ENCODE measurements around the gene NFE2L3. TPM values are rescaled to one million over a fixed set of nuclear protein-coding genes. Genes with fewer than 3 reads are reported as not detected.

NFE2L3 gene
- total and polyA plus RNA-seq, 9 of the 15 experiments (the other 6 are each of a cell fraction or from before 2014, with no cell fraction given), result 2.9 to 16.9 (median 12.4) TPM

DNA sequence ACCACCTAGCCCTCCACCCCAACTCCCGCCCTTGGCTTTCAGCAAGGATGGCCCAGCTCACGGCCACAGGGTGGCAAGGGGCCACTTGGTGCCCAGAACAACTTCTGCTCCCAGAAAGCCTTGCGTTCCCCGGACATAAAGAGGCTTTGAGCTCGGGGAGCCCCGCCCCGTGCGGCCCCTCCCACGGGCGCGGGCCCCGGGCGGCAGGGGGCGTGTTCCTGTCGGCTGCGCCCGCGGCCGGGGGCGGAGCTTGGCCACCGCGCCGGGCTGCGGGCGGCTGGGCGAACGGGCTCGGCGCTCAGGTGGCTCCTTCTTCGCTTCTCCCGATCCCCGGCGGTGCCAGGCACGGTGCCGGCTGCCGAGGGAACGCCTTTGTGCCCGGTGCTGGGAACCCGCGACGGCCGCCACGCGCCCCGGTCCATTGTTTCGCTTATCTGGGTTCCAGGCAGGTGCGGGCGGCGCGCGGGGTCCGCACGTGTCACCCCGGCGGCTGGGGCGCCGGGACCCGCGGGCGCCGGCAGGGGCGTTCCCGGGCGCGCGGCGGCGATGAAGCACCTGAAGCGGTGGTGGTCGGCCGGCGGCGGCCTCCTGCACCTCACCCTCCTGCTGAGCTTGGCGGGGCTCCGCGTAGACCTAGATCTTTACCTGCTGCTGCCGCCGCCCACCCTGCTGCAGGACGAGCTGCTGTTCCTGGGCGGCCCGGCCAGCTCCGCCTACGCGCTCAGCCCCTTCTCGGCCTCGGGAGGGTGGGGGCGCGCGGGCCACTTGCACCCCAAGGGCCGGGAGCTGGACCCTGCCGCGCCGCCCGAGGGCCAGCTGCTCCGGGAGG, at the start of gene NFE2L3 (continued):
- TF ChIP-seq HNRNPH1 (optimal IDR thresholded peaks at IDR 0.05; ENCODE audit: low read depth, low read length) (no peak), MEF2A (IDR thresholded peaks at IDR 0.05; ENCODE audit: control insufficient read depth, low read depth, low read length) (no peak), ZFP91 (CRISPR knock-in tag; IDR thresholded peaks at IDR 0.05) (no peak), PHF8 (IDR thresholded peaks at IDR 0.05; ENCODE audit: borderline replicate concordance, low read length) (peak; percentile 80; the same call in 1 of the 2 replicates), IFI16 (CRISPR knock-in tag; IDR thresholded peaks at IDR 0.05) (no peak), POLR2AphosphoS2 (IDR thresholded peaks at IDR 0.05; ENCODE audit: low read length) (no peak), ILK (tag; IDR thresholded peaks at IDR 0.05; ENCODE audit: borderline replicate concordance, low read depth) (no peak), VEZF1 (CRISPR knock-in tag; IDR thresholded peaks at IDR 0.05) (peak; percentile 86)
- TF ChIP-seq, protein P1, sequence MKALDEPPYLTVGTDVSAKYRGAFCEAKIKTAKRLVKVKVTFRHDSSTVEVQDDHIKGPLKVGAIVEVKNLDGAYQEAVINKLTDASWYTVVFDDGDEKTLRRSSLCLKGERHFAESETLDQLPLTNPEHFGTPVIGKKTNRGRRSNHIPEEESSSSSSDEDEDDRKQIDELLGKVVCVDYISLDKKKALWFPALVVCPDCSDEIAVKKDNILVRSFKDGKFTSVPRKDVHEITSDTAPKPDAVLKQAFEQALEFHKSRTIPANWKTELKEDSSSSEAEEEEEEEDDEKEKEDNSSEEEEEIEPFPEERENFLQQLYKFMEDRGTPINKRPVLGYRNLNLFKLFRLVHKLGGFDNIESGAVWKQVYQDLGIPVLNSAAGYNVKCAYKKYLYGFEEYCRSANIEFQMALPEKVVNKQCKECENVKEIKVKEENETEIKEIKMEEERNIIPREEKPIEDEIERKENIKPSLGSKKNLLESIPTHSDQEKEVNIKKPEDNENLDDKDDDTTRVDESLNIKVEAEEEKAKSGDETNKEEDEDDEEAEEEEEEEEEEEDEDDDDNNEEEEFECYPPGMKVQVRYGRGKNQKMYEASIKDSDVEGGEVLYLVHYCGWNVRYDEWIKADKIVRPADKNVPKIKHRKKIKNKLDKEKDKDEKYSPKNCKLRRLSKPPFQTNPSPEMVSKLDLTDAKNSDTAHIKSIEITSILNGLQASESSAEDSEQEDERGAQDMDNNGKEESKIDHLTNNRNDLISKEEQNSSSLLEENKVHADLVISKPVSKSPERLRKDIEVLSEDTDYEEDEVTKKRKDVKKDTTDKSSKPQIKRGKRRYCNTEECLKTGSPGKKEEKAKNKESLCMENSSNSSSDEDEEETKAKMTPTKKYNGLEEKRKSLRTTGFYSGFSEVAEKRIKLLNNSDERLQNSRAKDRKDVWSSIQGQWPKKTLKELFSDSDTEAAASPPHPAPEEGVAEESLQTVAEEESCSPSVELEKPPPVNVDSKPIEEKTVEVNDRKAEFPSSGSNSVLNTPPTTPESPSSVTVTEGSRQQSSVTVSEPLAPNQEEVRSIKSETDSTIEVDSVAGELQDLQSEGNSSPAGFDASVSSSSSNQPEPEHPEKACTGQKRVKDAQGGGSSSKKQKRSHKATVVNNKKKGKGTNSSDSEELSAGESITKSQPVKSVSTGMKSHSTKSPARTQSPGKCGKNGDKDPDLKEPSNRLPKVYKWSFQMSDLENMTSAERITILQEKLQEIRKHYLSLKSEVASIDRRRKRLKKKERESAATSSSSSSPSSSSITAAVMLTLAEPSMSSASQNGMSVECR (CRISPR knock-in tag; IDR thresholded peaks at IDR 0.05), result peak; percentile 8; the same call in 1 of the 2 replicates
- TF ChIP-seq, protein P2, sequence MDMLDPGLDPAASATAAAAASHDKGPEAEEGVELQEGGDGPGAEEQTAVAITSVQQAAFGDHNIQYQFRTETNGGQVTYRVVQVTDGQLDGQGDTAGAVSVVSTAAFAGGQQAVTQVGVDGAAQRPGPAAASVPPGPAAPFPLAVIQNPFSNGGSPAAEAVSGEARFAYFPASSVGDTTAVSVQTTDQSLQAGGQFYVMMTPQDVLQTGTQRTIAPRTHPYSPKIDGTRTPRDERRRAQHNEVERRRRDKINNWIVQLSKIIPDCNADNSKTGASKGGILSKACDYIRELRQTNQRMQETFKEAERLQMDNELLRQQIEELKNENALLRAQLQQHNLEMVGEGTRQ (CRISPR knock-in tag; IDR thresholded peaks at IDR 0.05), result no peak
